SK-N-MC (cell line): ENCODE measurements around the gene ERC2.
A peak's percentile ranks its signal among the peaks of the same experiment; 100 is the strongest.

Experiments used
- DNase-seq: peaks from one replicate; pipeline ENCODE4 v3.0.0-alpha.2; 2011; ENCODE audit warnings: low read depth, low spot score
- H3K27ac ChIP-seq: fragments of 200-600 bp; sonication (generic); 2 replicates; pipeline ENCODE4 v1.5.1; 2016; ENCODE audit warnings: mixed run types
- H3K36me3 ChIP-seq: fragments of 200-600 bp; sonication (generic); 2 replicates; pipeline ENCODE4 v1.6.1; 2017; ENCODE audit warnings: antibody characterized with exemption, low read length, mixed read lengths; ENCODE audit not compliant: insufficient read depth
- H3K4me3 ChIP-seq: fragments of 200-600 bp; sonication (generic); 2 replicates; pipeline ENCODE4 v1.5.1; 2016
- H3K9ac ChIP-seq: fragments of 200-600 bp; sonication (generic); 2 replicates; pipeline ENCODE4 v1.8.0; 2017; ENCODE audit warnings: mixed run types, mixed read lengths; ENCODE audit not compliant: insufficient read length
- H3K9me3 ChIP-seq: fragments of 200-600 bp; sonication (generic); 2 replicates; pipeline ENCODE4 v1.6.1; 2017; ENCODE audit warnings: low read depth, mild to moderate bottlenecking, antibody characterized with exemption, low read length, moderate library complexity, mixed read lengths
- EZH2 ChIP-seq: fragments of 200-600 bp; sonication (generic); IDR thresholded peaks from one replicate; pipeline ENCODE4 v1.6.1; 2017; ENCODE audit warnings: antibody characterized with exemption
- FOXP2 ChIP-seq: optimal IDR thresholded peaks from 2 replicates; pipeline ENCODE3; 2011; ENCODE audit warnings: mild to moderate bottlenecking, moderate library complexity; ENCODE audit not compliant: insufficient read depth; ENCODE audit errors: extremely low read length, control extremely low read depth
- POLR2AphosphoS5 ChIP-seq: IDR thresholded peaks from 2 replicates; pipeline ENCODE4 v1.6.1; 2012; ENCODE audit warnings: mild to moderate bottlenecking, low read depth, low read length, borderline replicate concordance

ERC2 gene

DNA sequence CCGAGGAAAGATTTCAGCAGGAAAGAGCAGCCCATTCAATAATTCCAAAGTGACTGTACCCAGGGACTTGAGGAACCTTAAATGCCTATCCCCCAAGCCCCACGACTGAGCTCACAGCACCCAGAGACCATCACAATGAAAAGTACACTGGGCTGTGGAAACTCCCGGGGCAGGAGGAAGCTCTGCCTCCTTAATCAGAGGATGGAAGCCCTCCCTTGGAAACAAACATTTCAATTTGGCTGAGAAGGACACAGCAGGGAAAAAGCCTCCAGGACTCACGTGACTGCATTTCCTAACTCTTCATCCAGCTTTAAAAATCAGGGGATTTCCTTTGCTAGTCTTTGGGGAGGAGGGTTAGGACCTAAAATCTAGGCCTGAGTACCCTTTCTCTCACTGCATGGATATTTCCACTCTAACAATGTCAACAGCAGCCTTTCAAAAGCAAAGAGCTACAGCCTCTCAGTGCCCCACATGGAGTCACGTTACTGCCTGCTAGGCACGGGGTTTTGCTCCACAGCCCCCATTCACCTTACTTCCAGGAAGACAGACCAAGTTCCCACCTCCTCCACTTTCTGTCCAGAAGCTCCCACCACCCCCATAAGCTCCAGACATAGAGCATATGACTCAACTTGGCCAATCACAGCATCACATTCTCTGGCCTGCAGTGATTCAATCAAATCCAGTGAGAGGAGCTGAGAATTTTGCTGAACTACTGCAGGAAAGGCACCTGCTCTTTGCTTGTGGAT is 912.2 kb downstream of the ERC2 start:
- H3K9me3 ChIP-seq = no peaks in the 10 kb centered on the region
- H3K36me3 ChIP-seq = no peaks in the 10 kb centered on the region
- TF ChIP-seq FOXP2 (no peak), POLR2AphosphoS5 (no peak), EZH2 (no peak)
- H3K9ac ChIP-seq = no peak overlapping the region
- DNase-seq = no peak
- H3K27ac ChIP-seq = no peak overlapping the region; the same call in 1 of the 2 replicates
- no peak overlapping the region for H3K4me3 ChIP-seq

DNA sequence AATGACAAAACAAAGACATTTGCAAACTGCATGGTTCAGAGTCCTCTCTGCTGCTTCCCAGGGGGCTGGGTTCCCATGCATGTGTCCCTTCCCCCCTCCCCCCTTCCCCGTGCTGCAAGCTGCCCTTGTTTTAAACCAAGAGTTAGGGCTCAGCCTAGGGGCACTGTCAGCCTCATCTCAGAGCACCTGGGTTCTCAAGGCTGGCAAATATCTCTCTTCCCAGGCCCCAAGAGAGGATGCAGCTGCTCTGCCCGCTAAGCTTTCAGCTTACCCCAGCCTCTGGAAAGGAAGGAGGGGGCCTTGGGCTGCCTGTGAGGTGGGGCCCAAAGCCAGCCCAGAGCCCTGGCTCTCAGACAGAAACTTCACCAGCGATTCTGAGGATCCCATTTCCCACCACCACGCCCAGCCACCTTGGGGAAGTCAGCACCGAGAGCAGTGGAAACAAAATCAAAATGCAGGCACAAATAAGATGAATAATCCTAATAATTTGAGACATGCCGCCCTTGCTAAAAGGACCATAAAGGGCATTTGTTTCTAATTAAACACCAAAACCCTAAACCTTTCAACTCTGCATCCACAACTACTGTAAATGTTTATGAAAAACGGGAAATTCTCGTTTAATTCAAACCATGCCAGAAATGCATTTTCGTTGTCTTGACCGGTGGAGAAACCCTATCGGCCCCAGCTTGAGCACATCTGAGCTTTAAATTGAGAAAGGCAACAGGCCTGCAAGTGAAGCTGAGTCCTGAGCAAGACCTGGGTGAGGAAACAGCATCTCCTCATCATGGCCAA is 913.4 kb downstream of the ERC2 start:
- DNase-seq = no peak
- no peak overlapping the region for H3K27ac ChIP-seq

DNA sequence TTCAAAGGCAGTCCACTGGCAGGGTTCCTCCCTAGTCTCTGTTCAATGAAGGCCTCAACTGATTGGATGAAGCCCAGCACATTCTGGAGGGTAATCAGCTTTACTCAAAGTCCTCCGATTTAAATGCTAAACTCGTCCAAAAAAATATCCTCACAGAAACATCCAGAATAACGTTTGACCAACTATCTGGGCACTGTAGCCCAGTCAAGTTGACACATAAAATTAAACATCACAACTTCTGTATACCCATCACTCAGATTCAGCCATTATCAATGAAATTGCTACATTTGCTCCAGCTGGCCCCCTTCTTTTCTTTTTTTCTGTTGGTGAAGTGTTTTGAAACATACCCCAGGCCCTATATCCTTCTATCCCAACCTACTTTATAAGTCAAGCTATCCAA is 916.6 kb downstream of the ERC2 start:
- no peak for DNase-seq
- TF ChIP-seq POLR2AphosphoS5 = no peak
- no peak for TF ChIP-seq FOXP2
- TF ChIP-seq EZH2 = no peak

More for the DNA sequence above, 913.4 kb downstream of the ERC2 start:
- TF ChIP-seq EZH2 (no peak), FOXP2 (no peak), POLR2AphosphoS5 (no peak)
- Histone ChIP-seq H3K36me3 (no peaks in the 10 kb centered on the region), H3K9me3 (no peaks in the 10 kb centered on the region), H3K4me3 (no peak overlapping the region), H3K9ac (no peak overlapping the region)

DNA sequence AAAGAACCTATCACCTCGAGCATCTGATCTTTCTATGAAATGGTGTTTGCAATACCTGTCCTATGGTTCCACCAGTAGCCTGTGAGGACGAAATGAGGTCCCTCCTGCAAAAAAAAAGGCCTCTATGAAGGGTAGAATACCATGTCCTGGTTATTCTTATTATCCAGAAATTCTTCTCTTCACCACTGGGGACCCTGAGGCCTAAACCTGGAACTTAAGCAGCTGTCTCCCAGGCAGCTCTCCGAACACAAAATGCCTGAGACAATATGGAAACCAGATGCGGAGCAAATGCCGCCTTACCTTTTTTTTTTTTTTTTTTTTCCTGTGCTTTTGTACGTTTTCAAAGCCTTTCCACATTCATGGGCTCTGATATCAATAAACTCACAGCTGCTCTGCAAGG is 919.1 kb downstream of the ERC2 start:
- no peak for TF ChIP-seq EZH2
- no peak for TF ChIP-seq POLR2AphosphoS5
- TF ChIP-seq FOXP2 = no peak
- Histone ChIP-seq H3K9me3 (no peaks in the 10 kb centered on the region), H3K36me3 (no peaks in the 10 kb centered on the region), H3K27ac (no peak overlapping the region), H3K9ac (no peak overlapping the region), H3K4me3 (no peak overlapping the region)
- DNase-seq = no peak

More for the DNA sequence above, 916.6 kb downstream of the ERC2 start:
- Histone ChIP-seq H3K9me3 (no peaks in the 10 kb centered on the region), H3K27ac (no peak overlapping the region), H3K9ac (no peak overlapping the region), H3K4me3 (no peak overlapping the region), H3K36me3 (no peaks in the 10 kb centered on the region)

DNA sequence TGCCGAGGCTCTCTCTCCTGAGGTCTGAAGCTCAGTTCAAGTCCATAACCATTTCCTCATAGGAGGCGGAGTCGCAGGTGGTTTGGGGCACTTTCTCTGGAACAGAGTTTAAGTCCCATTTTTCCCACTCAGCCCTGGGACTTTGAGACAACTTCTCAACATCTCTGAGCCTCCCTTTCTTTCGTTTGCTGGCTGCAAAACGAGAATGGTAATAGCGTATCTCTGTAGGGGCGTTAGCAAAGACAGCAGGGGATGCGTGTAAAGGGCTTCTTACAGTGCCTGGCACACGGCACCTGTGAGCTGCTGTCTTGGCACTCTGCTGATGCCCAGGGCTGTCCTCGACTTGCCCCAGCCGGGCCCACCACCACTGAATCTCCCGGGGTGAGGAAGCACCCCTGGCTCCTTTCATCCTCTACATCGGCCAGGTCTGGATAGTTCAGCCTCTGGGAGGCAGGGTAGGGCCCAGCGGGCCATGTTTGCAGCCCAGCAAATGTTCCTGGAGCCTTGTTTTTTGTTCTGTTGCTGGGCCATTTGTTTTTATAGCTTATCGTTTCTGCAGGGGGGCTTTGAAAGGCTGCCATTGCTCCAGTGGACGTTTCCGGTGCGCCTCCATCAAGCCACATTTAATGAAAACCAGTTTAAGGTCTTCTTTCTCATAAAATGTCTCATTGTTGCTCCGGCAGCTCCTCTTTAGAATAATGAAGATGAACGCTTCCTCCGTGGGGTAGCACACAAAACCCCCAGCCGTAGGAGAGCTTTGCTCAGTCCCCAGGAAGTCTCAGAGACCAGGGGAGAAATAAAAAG is 921.2 kb downstream of the ERC2 start:
- no peaks in the 10 kb centered on the region for H3K36me3 ChIP-seq
- TF ChIP-seq EZH2 (no peak), POLR2AphosphoS5 (no peak; the same call in 1 of the 2 replicates), FOXP2 (no peak)
- H3K9ac ChIP-seq = no peak overlapping the region
- H3K27ac ChIP-seq = no peak overlapping the region
- peak overlapping the region; percentile 9 for H3K4me3 ChIP-seq
- H3K9me3 ChIP-seq = no peaks in the 10 kb centered on the region
- DNase-seq = peak; percentile 18

DNA sequence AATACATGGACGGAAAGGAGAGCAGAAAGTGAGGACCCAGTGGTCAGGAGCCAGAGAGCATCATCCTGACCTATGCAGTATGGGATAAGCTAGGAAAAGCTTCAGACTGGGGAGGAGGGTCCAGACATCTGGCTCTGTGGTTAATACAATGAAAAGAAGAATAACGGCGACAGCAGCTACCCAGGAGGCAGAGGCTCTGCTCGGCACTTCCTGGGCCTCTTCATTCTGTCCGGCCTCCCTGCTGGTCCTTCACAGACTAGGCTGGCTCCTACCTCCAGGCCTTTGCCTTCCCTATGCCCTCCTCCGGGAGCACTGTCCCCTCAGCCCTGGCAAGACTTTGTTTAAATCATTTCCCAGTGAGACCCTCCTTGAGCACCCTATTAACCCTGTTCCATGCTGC is 922.3 kb downstream of the ERC2 start:
- TF ChIP-seq POLR2AphosphoS5 = no peak
- TF ChIP-seq FOXP2 = no peak
- TF ChIP-seq EZH2 = no peak
- DNase-seq = no peak

DNA sequence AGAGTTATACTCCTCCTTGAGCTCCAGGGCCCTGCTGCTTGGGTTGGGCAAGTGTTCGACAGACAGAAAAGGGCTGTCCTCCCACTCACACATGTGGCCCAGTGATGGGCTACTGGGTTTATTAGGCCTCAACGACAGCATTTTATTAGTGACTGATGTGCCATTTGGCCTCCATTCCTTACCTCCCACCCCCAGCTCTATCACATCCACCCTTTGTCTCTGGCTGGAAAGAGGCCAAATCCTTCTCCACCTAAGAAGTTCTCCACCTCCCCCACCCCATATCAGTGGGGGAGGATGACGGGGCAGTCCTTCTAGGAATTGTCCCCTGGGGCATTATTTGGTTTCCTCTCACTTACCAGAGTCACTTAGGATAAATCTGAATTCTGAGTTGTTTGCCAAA is 924.0 kb downstream of the ERC2 start:
- DNase-seq = peak; percentile 30
- Histone ChIP-seq H3K36me3 (no peaks in the 10 kb centered on the region), H3K9me3 (no peaks in the 10 kb centered on the region), H3K27ac (no peak overlapping the region), H3K4me3 (no peak overlapping the region), H3K9ac (no peak overlapping the region)
- no peak; the same call in 1 of the 2 replicates for TF ChIP-seq POLR2AphosphoS5
- TF ChIP-seq FOXP2 = no peak
- no peak for TF ChIP-seq EZH2

More for the DNA sequence above, 922.3 kb downstream of the ERC2 start:
- Histone ChIP-seq H3K9me3 (no peaks in the 10 kb centered on the region), H3K36me3 (no peaks in the 10 kb centered on the region), H3K9ac (no peak overlapping the region), H3K4me3 (no peak overlapping the region), H3K27ac (no peak overlapping the region)

DNA sequence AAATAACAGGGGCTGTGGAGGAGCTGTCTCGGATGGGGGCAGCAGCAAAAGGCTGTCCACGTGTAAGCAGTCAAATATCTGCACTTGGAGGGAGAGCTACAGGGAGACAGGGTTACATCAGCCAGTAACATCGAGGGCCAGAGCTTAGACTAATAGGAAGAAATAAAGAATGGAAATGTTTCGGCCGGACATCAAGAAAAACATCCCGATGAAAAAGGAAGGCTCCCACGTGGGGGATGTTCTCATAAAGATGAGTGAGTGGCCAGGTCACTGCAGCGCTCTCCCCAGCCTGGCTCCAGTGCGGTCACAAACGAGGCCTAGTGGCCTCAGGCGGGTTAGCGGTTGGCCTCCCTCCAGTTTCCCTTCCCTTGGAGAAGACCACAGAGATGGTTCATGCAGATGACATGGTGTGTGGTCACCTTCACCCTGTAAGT is 925.1 kb downstream of the ERC2 start:
- TF ChIP-seq POLR2AphosphoS5 (no peak), EZH2 (no peak), FOXP2 (no peak)
- Histone ChIP-seq H3K9ac (no peak overlapping the region), H3K36me3 (no peaks in the 10 kb centered on the region), H3K4me3 (no peak overlapping the region), H3K27ac (no peak overlapping the region), H3K9me3 (no peaks in the 10 kb centered on the region)
- no peak for DNase-seq
